HG02623 (cell line): ENCODE measurements around the gene PNPLA5.

ENCODE experiments used
- ATAC-seq: cut with Tn5 transposase; IDR thresholded peaks from one replicate; pipeline ENCODE4 v1.9.1; 2021; ENCODE audit warnings: moderate library complexity; ENCODE audit not compliant: unreplicated experiment

The PNPLA5 gene

GRCh38 chr22:43855431-43855830 lies 36.4 kb downstream of the PNPLA5 start:
- ATAC-seq: no peak

- no peak for ATAC-seq
These were observed 37.0 kb downstream of the PNPLA5 start for GRCh38 chr22:43854786-43855271.

DNA sequence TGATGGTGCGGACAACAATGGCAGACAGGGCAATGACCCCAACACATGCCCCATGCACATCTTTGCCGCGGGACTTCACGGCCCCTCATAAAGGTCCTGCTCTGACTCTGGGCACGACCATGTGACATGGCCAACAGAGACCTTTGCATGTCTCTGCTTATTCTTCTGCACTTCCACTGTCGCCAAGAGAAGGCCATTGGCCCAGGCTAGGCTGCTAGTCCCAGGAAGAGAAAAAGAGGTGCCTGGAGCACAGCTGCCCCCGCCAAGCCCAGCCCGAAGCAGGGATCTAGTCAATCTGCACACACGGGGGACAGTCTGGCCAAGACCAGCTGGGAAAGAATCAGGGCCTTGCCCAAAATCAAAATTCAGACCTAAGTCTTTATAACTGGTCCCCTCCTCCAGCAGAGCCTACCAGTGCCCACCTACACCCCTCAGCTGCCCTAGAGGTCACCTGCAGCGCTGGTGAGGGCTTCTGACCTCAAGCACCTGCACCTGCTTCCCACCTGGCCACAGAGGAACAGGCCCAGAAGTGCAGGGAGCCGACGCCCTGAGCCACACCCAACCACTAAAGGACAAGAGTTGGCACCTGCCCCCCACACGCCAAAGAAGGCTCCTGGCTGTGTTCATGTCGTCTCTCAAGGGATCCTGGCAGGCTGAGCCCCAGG lies 37.6 kb downstream of the PNPLA5 start:
- ATAC-seq: no peak

GRCh38 chr22:43853328-43853931 lies 38.4 kb downstream of the PNPLA5 start:
- no peak for ATAC-seq

DNA sequence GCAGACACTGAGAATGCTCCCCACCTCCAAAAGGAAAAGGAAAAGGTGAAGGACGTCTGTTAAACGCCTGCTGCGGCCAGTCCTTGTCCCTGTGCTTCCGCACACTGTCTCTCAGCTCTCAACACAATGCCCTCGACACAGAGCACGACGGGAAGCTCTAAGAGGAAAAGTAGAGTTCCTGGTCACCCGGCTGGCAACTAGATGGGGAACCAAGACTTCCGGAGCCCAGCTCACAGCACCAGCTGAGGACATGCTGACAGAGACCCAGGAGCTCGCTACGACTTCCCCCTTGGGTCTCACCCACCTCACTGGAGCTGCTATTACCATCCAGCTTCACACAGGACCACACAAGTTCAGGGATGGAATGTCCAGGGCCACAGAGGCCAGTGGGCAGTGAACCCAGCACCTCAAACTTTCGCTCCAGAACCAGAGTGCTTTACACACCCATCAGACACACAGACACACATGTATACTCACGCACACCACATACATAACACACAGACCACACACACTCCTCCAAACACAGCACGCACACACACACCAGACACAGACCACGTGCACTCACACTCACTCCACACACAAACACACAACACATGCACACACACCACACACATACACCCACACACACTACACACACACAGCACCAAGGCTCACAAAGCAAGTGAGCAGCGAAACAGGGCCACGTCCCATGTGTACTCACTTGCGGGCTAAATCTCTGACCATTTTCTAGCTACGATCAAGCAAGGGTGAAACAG lies 39.1 kb downstream of the PNPLA5 start:
- ATAC-seq: no peak

DNA sequence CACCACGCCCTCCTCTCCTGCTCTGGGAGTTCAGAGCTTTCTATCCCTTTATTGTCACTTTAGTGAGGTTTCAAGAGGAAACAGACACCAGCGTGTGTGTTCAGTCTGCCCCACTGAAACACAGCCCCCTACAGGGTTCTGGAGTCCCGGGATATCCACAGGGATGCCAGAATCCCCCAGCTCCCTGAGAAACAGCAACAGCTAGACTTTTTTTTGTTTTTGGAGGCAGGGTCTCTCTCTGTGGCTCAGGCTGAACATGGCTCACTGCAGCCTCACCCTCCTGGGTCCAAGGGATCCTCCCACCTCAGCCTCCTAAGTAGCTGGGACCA lies 39.9 kb downstream of the PNPLA5 start:
- ATAC-seq: no peak

GRCh38 chr22:43851058-43851978 lies 40.5 kb downstream of the PNPLA5 start:
- no peak for ATAC-seq

- ATAC-seq: no peak
These were observed 41.3 kb downstream of the PNPLA5 start for GRCh38 chr22:43850529-43850928.

- no peak for ATAC-seq
These were observed 42.1 kb downstream of the PNPLA5 start for GRCh38 chr22:43849731-43850130.

GRCh38 chr22:43848366-43849171 lies 43.2 kb downstream of the PNPLA5 start:
- ATAC-seq: no peak

DNA sequence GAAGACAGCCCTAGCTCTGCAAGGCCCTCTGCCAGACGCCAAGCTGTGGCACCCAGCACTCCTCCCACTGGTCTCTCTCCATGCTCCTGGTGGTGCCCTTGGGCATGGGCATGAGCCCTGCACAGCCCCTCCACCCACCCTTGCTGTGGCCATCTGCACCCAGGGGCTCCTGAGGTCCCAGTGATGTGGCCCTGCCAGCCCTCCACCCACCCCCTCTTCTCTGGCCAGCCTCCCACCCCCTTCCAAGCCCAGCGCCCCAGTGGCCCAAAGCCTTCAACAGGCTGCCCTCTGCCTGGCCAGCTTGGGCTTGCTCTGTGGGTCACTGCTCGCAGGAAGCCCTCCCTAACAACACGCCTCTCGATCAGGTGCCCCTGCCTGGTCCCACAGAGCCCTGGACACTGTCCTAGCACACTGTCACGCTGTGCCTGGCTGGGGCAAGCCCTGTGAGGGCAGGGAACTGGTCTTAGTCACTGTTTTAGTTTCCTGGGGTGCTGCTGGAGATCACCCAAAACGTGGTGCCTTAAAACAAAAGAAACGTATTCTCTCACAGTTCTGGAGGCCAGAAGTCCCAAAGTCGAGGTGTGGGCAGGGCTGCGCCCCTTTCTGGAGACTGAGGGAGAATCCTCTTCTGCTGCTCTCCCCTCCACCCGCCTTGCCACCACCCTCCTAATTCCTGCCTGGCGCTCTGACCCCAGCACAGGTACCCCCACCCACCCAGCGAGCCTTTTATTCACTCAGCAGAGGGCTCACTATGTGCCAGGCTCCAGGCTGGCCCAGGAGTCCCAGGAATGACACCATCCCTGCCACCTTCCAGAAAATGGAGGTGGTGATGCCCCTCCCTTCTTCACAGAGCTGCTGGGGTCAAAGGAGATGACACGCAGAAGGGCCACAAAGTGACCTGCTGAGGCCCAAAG lies 44.2 kb downstream of the PNPLA5 start:
- ATAC-seq: no peak

GRCh38 chr22:43846966-43847365 lies 44.8 kb downstream of the PNPLA5 start:
- no peak for ATAC-seq

GRCh38 chr22:43845981-43846380 lies 45.8 kb downstream of the PNPLA5 start:
- no peak for ATAC-seq

GRCh38 chr22:43844560-43845545 lies 47.0 kb downstream of the PNPLA5 start:
- ATAC-seq: no peak

DNA sequence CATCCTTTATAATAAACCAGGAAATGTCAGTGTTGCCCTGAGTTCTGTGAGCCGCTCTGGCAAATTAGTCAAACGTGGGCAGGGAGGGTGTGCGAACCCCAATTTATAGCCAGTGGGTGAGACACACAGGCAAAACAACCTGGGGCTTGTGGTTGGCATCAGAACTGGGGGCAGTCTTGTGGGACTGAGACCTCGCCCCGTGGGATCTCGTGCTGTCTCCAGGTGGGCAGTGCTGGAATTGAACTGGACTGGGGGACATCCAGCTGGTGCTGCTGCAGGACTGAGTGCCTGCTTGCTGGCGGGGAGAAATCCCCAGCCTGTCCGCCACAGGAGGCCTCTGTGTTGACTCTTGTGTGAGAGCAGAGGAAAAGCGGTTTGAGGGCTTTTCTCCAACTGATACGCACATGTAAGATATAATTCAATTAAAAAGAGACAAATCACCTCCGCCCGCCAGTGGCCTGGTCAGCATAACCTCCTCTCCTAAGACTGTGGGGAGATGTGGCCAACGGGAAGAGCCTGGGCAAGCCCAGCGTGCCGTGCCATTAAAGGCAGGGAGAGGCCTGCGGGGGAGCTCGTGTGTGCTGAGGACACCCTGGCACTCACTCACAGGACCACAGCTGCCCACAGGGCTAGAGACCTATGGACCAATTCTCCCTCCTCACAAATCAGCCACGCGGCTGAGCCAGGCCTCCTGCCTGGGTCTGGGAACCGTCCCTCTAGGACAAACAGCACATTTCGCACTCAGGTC lies 47.9 kb downstream of the PNPLA5 start:
- no peak for ATAC-seq

DNA sequence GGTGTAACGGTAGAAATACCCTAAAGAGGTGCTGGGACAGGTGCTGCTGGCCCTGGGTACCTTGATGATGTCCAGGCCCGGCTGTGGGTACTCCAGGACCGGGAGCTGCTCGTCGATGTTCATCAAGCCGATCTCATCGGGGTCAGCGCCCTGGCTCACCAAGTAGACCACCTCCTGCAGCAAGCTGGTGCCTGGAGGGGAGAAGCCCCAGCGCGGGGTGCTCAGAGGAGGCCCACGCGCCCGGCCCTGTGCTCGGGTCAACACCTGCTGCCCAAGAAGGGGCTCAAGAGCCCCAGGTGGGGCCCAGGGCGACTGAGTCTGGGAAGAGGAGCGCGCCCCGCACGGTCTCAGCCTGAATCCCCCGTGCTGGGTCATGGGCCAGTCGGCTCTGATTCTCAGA lies 50.1 kb downstream of the PNPLA5 start:
- no peak for ATAC-seq

GRCh38 chr22:43840851-43841250 lies 51.0 kb downstream of the PNPLA5 start:
- ATAC-seq: no peak
